DMS114 treated with DMSO at 0.1 percent for 48 hours (cell line): Measurements from ENCODE around the gene RBFOX1.

Experiments used
- DNase-seq: peaks from one replicate; lab custom pipeline; 2025; ENCODE audit not compliant: unreplicated experiment; lab: John Stamatoyannopoulos, UW

The RBFOX1 gene

DNA sequence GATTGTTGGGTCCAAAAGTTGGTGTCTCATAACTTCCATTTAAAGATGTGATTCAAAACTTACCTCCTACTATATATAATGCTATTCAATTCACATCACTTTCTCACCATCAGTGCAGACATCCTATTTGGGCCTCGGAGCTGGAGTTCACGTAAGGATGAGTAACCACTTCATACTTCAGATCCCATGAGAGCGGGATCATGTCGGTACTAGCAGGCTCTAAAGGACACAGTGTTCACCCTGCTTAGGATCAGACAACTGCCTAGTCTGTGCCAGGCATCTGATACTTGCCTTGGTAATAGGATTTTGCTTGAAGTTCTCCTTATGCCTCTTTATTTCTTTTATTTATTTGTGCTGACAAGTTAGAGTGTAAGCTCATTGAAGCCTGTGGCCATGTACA is 39.5 kb downstream of the RBFOX1 start:
- DNase-seq = no peak

DNA sequence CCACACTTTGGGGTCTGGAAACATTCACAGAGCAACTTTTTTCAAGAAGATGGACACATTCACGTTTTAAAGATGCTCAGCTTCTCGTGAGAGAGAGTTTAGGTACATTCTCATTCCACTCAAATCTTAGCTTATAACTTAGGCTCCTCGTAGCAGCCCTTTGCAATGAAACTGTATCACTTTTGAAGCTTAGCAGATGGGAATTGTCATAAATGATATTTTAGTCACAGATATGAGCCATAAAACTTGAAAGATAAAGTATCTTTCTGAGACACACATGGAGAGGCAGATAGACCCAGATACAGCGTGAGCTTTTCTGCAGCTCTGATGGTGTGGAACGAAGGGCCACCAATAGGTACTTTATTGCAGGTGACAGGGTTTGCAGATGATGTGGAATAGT is 41.1 kb downstream of the RBFOX1 start:
- no peak for DNase-seq

DNA sequence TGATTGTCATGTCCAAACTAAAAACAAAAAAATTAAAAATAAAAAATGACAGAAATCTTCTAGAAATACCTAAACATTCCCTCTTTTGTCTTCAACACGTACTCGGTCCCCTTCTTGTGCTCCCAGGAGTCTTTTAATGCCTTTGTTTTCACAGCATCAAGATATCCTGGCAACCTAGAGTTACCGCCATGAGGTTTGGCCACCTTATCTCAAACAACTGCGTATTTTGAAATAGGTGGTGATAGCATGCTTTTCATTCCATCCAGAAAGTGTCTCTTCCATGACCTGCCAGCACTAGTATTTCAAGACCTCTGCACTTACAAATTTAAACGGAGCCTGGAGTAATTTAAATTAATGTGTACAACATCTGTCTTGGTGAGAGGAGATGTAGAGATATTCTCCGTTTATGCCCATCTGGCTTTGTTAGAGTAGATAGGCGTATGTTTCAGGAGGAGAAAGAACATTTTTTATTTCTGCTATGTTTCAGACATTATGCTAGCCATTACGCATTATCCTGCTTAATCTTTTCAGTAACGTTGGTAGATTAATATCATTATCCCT is 42.0 kb downstream of the RBFOX1 start:
- no peak for DNase-seq

DNA sequence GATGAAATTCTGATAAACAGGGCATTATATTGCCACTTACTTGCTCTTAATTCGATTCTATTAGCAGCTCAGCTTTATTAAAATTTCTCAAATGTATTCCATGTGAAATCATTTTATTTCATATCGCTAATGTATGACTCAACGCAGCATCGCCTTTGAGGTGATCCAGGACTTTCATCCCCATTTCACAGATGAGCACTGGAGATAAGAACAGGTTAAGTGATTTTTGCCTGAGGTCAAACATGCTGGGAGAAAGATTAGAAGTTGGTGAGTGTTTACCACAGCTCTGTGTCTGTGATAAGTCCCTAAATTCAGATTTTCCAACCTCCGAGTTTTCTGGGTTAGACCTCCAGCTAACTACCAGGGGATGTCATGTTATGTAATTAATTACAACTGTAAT is 43.6 kb downstream of the RBFOX1 start:
- DNase-seq = no peak

DNA sequence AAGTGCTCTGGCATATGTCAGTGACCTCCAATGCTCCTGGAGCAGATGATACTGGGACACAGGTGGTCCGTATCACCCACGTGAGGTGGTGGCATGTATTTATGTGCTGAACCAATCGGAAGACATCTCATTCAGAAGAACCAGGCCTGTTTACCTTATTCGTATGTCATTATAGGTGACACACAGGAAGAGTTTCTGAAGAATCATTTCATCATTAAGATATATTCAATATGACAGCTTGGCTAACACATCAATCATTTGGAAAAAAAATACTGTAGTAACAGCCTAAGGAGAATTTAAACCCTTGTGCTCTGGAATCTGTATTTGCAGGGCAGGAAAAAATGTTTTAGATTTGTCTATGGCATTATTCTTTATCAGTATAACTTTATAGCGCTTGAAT is 44.6 kb downstream of the RBFOX1 start:
- DNase-seq = no peak

DNA sequence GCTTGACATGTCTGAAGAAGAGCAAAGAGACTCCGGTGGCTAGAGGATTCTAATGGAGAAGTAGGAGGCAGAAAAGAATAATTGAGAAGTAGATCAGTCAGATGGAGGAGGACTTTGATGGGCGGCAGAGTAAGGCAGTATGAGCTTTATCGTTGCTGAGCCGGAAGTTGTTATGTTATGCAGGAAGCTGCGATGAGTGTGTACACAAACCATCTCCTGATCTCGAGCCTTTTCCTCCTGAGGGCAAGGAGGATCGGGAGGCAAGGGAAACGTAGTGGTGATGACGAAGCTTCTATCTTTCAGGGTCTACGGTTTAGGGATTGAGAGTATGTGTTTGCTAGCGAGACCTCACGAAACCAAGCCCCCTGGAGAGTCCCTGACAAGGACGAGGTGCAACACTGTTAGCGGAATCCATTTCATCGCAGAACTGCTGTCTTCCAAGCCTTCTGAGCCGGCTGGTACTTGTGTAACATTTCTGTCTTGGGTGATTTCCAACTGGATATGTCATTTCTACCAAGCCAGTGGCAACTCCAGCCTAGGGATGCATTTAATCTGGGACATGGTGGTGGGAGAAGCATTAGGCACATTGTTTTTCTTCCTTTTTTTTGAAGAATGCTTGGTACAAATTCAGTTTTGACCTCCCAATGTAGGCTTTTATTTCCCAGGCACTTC is 45.5 kb downstream of the RBFOX1 start:
- DNase-seq = no peak

DNA sequence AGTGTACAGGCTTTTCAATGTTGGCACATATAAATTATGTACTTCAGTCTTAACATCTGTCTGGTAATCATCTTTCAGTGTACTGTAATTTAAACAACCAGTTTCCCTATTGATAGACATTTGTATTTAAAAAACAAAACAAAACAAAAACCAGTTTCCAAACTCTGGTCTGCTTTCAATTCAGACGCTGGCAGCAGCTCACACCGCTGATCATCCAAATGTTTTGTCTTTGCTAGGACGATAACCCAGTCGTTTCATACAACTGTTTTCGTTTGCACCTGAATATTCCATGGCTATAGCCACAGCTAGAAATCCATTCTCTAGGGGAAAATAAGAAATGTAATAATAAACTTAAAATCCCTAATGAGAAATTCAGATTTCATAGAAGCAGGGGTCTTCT is 47.8 kb downstream of the RBFOX1 start:
- DNase-seq = no peak

DNA sequence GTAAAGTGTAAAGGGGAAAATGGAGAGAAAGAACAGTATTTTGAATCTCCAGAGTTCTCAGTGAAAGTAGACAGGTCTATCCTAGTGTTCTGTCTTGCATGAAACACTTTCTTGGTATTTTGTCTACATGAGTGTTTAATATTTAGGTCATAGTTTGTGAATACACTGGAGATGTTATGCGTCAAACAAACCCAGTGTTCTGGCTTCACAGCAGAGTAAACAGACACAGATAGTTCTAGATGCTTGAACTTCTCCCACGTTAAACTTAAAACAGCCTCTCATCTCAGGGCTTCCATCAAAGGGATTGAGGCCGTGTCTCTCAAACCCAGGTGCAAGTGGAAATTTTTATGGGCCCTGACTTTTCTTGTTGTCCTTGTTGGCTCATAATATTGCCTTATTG is 48.3 kb downstream of the RBFOX1 start:
- no peak for DNase-seq

DNA sequence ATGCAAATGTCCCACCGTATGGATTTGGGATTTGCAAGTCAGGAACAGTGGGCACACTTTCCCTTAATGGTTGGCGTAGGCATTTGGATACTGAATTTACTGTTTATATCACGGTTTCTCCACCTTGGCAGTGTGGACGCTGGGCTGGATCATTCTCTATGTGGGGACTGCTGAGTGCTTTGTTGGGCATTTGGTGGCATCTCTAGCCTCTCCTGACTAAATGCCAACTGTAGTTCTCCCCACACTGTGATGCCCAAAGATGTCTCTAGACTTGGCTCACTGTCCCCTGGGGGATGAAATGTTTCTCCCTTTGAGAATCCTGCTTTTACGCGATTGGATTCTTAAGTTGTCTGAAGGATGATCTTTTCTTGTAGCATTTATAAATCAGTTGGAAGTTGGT is 49.0 kb downstream of the RBFOX1 start:
- DNase-seq = no peak

DNA sequence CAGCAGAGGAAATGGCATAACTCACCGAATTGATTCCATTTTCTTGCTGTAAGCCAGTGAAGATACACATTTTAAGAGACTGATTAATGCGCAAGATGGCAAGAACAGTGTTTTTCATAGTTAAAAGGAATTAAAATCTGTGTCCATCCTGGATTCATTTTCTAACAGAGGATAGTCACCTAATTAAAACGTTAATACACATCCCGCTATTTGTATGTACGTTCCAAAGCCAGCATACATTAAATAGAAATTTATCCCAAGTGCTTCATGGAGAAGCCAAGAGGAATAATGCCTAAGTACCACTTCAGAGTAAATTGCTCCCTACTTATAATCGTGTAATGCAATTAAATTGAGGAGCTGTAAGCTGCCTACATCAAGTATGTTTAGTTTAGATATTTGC is 49.9 kb downstream of the RBFOX1 start:
- no peak for DNase-seq

DNA sequence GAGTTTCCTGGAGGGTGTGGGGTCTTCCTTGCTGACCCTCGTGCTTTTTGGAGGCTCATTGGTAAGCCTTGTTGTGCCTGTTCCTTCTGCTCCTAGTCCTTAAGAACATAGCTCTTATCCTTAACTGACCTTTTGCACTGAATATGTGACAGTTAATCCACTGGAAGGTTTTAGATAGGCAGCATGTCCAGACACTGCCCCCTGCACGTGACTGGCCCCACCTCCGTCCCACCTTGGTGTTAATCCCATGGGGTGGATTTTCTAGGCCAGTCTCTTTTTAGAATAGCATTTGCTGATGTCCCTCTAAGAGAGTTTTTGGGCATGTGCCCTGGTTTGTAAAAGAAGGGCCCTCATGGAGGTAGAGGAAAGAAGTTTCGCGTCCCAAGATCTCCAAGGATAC is 58.3 kb downstream of the RBFOX1 start:
- DNase-seq = no peak

DNA sequence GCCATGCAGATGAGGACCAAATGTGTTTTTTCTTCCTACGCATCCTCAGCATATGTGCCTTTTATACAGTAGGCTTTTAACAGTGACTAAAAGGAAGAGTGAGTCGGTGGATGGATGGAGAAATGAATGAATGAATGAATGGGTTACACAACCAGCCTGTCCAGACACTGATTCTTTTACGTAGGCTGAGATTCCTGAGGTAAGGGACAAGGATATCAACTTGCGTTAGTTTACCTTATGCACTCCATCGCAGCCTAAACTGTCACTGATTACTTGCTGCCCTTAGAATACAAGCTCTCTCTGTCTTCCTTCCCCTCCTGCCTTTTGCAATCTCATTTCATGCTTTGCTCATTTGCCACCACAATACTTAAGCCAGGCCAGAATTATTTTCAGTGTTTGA is 59.0 kb downstream of the RBFOX1 start:
- no peak for DNase-seq

DNA sequence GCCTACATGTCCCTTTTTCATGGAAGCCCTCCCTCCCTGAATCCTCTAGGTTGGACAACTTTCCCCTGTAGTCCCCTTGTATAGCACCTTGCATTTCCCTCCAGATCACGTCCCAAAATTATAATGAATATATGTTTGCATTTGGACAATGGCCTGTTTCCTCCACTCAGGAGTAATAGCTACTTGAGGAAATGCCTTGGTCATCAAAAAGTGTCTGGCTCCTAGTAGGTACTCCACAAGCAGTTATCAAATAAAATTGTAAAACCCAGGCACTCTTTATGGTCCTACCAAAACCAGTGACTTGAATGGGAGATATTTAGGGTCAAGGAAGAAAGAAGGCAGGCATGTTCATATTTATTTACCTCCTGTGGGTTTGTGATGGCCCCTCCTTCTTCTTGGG is 59.6 kb downstream of the RBFOX1 start:
- DNase-seq = no peak

DNA sequence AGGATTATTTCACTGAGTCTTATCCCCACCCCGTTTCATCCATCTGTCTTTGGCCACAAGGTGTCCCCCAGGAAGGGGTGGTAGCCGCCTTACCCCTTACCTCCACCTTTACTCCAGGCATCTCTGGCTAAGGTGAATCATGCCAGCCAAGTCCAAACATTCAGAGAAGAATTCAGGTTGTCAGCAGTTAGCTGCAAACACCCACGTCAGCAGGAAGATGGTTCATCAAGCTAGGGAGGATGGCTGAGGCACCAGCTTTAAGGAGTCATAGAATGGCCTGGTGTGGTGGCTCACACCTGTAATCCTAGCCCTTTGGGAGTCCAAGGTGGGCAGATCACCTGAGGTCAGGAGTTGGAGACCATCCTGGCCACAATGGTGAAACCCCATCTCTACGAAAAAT is 61.0 kb downstream of the RBFOX1 start:
- no peak for DNase-seq

DNA sequence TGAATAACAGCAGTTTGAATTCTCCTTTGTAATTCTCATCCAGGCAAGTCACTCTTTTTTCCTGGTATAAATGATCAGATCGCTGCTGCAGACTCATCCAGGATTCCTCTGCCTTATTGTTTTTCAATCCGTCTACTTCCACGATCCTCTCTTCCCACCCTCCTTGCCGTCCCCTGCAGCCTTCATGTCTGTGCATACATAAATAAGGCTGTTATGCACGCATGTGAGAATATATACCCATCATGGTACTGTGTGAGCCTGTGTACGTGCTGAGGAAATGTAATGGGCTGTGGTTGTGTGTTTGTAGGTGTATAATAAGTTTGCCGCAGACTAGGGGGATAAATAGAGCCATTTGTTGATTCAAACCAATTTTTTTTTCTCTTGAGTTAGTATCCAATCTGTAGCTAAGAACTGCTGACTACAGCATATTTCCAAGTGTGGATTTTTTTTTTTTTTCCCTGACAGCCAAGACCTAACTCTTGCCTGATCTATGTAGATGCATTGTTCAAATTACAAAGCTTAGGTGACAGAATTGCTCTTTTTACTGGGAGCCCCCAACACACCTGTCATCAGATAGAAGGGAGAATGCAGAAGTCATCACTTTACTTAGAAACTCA is 62.2 kb downstream of the RBFOX1 start:
- no peak for DNase-seq

DNA sequence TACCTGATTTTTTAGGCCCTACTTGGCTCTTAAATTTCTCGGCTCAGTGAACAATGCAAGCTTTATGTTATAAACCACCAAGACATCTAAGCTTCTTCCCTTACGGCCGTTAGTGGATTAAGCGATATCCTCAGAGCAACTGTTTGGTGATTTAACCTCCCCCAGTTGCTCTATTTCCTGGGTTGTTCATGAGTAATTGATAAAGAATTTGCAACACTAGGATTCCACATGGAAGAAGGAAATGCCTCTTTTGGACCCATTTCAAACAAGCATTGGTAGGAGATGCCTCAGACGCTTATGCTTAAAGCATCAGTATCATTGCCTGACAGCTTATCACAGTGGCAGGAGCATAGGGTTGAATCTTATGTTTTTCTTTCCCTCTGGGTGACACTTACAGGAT is 65.3 kb downstream of the RBFOX1 start:
- no peak for DNase-seq

DNA sequence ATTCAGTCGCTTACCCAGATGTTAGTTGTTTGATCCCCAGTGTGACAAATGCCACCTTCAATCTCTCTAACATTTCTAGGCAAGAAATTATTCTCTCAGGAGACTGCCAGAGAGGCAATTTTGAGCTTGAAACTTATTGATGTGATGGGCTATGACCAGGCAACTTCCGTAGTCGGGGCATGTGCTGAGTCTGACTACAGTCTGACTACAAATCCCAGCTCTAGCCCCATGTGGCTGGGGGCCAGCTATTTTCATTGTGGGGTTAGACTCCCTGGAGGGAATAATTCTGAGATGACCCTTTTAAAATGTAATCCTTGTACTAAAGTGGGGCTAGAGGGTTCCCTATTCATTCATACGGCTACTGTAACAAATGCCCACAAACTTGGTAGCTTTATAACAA is 65.9 kb downstream of the RBFOX1 start:
- no peak for DNase-seq

DNA sequence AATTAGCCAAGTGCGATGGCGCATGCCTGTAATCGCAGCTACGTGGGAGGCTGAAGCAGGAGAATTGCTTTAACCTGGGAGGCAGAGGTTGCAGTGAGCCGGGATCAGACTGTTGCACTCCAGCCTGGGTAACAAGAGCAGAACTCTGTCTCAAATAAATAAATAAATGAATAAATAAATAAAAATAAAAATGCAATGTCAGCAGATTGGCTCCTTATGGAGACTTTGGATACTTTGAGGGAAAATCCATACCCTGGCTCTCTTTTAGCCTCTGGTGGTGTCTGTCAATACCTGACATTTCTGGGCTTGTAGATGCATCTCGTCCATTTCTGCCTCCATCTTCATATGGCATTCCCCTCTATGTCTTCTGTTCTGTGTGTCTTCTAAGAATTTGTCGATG is 66.7 kb downstream of the RBFOX1 start:
- no peak for DNase-seq

DNA sequence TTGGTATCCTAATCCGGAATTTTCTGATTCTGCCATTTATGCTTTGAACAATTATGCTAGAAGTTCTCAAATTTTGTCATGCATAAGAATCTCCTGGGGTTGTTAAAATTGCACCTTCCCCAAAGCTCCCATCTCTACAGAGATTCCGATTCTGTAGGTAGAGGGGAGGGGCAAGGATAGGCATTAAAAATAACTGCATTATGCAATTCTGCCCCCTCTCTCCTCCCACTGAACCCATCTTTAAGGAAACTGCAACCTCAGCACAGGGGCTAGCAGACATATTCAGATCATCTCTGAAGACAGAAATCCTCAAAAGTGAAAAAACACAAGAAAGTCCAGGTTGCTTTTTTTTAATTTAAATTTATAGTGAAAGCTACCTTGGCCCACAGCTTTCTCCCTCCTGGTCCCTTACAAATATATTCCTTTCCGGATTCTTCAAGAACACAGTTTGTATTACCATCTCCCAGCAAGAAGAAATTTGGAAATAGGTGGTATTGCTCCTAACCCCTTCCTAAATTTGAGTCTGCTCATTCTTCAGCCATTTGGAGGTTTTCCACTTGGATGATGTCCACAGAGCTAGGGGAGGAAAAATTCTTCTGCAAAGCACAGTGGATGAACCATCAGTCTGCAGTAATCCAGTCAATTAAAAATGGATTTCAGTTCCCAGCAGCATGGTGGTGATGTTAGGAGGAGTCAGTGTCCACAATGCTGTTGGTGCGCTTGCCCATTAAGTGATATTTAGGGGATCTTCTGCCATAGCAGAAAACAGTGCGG is 67.7 kb downstream of the RBFOX1 start:
- DNase-seq = no peak

DNA sequence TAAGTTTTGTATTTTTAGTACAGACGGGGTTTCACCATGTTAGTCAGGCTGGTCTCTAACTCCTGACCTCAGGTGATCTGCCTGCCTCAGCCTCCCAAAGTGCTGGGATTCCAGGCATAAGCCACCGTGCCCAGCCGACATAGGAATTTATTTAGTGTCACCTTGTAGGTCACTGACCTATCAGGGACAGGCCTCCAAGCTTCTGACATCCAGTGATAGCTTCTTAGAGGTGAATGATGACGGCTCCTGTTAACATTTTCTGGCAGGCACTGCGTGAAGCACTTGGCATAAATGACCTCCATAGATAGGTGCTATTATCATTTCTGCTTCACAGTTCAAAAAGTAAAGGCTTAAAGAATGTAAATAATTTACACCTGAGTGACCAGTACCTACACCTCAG is 71.6 kb downstream of the RBFOX1 start:
- DNase-seq = no peak

DNA sequence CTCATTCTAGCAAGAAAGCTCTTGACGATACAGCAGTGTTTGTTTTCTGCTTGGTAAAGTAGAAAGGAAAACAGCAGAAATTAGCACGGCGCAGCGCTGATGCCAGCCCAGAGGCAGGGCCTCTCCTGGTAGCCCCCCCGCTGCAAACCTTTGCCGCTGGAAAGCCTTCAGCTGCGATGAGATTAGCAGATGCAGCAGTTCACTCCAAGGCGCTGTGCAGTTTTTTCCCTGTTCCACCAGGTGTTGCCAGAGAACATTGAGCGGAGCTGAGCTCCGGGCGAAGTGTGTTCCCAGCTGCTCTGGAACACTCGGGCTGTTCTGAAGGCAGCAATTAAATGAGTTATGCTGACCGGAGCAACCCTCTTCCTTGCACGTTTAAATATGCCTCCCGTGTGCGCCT is 72.5 kb downstream of the RBFOX1 start:
- no peak for DNase-seq

DNA sequence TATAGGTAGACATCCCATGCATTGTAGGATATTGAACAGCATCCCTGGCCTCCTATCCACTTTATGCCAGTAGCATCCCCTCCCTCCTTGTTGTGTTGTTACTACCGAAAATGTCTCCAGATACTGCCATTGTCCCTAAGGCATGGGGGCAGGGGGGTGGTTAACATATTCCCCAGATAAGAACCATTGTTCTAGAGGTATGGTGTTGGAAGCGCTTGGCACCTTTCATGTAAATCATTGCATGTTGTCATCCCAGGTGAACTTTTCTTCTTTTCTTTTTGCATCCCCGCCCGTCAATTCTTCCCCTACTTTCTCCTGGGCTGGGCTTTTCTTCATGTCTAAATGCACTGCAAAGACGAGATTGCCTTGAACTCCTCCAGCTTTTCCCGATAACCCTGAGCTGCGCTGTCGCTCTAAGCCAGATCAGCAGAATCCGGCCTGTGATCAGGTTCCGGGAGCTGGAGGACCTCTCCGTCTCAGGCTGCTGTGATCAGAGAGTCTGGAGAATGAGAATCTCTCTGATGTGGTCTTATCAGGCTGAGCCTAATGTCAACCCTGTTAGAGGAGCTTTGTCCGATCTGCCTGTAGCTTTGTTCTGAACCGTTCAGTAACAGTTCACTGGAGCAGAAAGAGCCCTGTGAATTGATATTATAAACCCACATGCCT is 76.2 kb downstream of the RBFOX1 start:
- DNase-seq = no peak
